Metanephros (tissue), 2 donors: ENCODE measurements around the gene PRPF8. TPM values are rescaled to one million over a fixed set of nuclear protein-coding genes. Genes with fewer than 3 reads are reported as not detected.

Source experiments
- small RNA-seq: library from RNA; depleted of rRNA; stranded (forward); fragments of <200 nt; gene quantifications from one replicate; pipeline ENCODE3, GENCODE V24; 2014; ENCODE audit warnings: low replicate concordance
- total RNA-seq: library from RNA; depleted of rRNA; stranded (reverse); fragments of >200 nt; gene quantifications from one replicate; pipeline ENCODE4 v1.2.3, GENCODE V29; 2014

PRPF8 gene
- total RNA-seq, result 201 TPM

DNA sequence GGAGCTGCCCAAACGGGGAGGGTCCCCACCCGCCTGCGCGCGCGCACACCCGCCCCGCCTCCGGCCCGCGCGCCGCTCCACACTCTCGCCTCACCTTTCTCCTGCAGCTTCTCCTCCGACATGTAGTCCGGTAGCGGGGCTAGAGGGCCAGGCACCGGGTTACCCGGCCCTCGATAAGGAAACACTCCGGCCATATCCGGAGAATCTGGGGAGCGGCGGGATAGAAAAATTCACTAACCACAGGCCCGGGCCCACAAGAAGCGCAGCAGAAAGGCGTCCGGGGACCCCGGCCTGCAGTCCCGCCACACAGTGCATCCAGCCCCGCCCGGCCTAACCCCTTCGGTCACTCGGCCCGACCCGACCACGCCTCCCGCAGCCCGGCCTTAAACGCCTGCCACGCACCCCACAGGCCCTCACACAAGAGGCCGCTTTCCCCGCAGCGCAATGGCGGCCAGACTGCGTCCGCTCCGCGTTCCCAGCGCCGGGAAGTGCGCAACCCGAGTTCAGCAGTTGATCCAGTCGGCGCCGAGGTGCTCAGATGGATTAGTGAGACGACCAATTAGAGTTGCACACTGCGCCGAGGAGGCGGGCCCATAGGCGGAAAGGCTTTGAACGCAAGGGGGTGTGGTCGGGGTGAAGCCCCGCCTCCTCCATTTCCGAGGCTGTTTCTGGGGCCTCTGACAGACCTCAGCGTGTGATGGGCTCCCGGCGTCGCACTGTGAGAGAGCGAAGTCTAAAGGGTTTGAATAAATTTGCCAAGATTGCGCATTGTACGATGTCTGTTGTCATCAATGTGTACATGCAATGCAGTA, at the start of gene PRPF8:
PRPF8 (minus strand) TSS at position 490 of the 812 bp plus-strand sequence; CDS start at position 194, 296 bp downstream.

DNA sequence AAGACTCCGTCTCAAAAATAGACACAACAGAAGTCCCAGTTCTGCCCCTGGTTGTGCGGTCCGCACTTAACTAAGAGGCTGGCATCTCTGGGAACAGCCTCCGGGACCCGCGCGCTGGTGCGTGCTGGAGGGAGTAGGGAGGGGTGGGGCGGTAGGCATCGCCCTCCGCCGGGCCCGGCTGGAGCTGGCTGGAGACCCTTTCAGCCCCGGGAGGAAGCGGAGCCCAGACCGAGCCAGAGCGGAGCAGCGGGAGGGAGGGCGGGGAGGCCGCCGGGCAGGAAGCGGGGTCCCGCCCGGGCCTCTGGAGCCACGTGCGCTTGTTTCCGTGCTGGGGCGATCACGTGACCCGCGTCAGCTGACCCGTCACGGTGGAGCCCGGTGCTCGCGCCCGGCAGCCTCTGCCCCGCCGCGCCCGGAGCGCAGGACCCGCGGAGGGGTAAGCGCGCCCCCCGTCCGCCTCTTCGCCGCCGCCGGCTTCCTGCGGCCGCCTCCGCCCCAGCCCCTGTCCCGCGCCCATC, 39.7 kb upstream of the PRPF8 start, which contains the start of gene WDR81:
WDR81 (plus strand) TSS at position 354 of the 518 bp plus-strand sequence. CDS start 256 bp downstream, outside the sequence.

DNA sequence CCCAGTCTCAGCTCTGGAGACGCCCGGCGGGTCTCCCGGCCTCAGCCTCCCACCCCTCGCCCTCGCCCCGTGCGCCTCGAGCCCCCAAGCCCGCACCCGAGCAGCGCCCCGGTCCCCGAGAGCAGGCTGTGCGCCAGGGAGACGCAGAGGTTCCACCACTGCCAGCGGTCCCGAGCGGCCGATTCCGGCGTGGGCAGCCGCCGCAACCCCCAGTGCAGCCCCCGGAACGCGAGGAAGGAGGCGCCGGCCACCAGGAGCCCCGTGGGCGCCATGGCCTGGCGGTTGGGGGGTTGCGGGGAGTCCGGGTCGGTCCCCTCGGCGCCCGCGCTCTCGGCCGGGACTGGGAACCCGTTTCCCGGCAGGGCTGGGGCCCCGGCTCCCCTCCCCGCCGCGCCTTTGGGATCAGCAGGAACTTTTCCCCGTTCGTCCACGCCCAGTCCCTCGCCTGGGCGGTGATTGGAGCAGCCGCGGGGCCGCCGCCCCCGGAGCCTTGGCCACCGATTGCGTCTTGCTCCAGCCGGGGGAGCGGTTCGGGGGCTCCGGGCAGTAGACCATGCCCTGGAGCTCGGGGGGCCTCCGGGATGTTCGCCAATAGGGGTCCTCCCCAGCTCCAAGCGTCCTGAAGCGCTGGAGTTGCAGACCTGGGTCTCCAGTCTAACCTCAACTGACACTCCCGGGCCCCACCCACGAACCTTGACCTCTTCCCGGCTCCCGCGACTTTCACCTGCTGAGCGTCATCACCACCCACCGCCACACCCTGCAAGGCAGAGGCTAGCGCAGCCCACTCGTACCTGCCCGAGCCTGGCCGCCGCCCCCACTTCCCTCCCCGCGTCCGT, 25.5 kb upstream of the PRPF8 start, which contains the start of gene TLCD2:
TLCD2 (minus strand) TSS at position 407 of the 836 bp plus-strand sequence; CDS start at position 272, 135 bp downstream.

DNA sequence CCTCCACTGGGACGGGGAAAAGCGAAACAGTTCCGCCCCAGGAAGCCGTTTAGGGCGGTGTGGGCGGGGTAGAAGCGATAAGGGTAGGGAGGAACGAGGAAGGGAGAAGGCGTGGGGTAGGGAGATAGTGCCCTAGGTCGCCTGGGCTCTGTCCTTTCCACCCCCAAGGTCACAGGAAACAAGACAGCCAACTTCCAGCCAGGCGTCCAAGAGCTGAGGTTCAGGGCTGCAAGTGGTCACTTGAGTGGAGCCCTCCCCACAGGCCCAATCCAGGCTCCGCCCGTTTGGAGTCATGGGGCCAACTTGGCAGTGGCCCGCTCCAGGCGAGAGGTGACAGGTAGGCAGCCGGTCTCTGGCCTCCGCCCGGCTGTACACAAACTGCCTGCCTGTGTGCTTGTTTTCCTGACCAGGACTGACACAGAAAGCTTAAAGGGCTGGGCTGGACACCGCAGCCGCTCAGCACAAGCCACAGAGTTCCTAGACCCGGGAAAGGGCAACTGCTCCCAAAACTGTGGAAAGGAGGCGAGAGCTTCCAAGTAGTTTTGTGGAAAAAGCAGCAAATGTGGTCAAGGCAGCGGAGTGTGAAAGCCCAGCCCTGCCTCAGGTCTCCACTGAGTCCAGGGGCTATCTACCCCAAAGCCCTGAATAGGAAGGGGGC, 34.7 kb downstream of the PRPF8 start, which contains the start of gene RILP:
RILP (minus strand) TSS at position 23 of the 658 bp plus-strand sequence. CDS start 62 bp downstream, outside the sequence.

DNA sequence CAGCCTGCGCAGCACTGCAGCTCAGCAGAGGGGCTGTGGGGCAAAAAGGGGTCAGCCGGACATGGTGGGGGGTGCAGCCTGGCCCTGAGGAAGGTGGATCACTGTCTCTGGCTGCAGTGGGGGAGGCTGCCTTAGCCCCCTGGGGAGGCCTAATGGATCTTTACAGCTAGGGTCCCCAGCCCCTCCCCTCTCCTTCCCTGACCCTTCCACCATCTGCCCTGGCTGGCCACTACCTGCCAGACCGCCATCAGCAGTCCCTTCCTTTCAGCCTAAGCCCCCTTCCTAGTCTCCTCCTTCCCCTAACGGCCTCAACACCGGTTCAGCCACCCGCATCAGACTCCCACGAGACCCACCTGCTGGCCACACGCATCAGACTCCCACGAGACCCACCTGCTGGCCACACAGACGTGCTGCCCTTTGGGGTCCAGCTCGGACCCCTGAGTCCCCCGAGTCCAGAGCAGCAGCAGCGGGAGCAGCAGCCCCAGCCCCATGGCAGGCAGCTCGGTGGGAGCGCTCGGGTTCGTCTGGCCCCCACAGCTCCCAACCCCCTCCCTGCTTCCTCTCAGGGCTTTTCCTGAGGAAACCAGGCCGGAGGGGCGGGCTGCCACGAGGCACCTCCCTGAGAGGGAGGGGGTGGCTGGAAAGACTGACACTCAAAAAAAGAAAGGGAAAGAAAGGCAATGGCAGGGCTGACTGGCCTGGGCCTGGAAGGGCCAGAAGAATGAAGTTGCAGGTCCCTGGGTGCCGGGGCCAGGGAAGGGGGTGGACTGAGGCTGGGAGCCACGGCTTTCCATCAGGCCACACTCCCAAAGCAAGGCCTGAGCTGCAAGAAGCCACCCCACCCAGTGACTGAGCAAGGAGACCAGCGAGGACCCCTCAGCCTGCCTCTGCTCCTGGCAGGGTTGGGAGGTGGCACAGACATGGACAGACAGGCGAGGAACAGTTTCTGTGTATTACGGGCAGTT, 39.2 kb downstream of the PRPF8 start, which contains the start of gene SCARF1:
SCARF1 (minus strand) TSS at position 526 of the 965 bp plus-strand sequence; CDS start at position 491, 35 bp downstream.

DNA sequence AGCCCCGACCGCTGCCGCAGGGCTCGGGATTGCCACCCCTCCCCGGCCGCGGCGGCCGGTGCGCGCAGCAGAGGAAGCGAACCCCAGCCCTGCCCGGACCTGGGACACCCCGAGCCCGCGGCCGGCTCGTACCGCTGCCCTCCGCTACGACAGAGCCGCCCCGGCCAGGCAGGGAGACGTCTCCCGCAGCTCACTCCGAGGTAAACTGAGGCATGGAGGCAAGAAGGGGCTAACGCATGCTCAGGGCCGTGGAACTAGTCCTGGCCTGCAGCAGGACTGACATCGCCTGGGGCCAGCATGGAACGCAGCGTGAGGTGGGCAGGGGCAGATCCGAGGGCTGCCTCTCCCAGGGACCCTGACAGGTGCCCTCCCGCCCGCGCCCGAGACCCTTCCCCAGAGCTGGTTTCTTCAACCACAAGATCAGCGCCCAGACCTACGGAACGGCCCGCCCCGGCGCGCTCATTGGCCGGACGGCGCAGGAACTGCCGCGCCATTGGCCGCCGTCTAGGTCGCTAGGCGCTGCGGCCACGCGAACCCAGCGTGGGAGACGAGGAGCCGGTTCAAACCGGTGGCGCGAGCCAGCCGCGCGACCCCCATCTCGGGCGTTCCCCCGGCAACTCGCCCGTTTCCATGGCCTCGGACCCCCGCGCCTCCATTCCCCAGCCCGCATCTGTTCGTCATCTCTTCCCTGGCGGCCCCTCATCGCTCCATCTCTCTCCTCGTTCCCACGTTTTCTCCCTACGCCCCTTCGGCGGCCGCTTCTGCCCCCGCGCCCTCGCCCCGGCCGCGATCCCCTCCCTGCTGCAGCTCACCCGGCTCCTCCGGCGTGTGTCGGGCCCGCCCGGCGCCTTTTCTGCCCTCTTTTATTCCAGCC, 56.4 kb downstream of the PRPF8 start, which contains the start of gene SLC43A2:
SLC43A2 (minus strand) TSS at position 853 of the 874 bp plus-strand sequence. CDS start 960 bp downstream, outside the sequence.

Small RNAs within 50 kb of the gene (small RNA-seq; reads per million reads assigned to genes)
- gene RN7SL105P, result not detected

Other genes starting within 250 kb of the PRPF8 start
- gene CRK, start 228.6 kb downstream of the PRPF8 start, total RNA-seq, result 59.0 TPM
- 90.9 TPM for gene MYO1C, start 192.2 kb downstream of the PRPF8 start, total RNA-seq
- gene INPP5K, start 168.3 kb downstream of the PRPF8 start, total RNA-seq, result 61.9 TPM
- gene PITPNA, start 122.1 kb downstream of the PRPF8 start, total RNA-seq, result 23.9 TPM
- gene SLC43A2, start 56.0 kb downstream of the PRPF8 start, total RNA-seq, result 42.3 TPM
- gene SCARF1, start 39.1 kb downstream of the PRPF8 start, total RNA-seq, result 19.0 TPM
- gene RILP, start 35.0 kb downstream of the PRPF8 start, total RNA-seq, result 14.5 TPM
- 3.9 TPM for gene TLCD2, start 25.5 kb upstream of the PRPF8 start, total RNA-seq
- gene WDR81, start 39.8 kb upstream of the PRPF8 start, total RNA-seq, result 26.2 TPM
- gene SERPINF2, start 58.0 kb upstream of the PRPF8 start, total RNA-seq, result 49.7 TPM
- 152 TPM for gene SERPINF1, start 77.2 kb upstream of the PRPF8 start, total RNA-seq
- 14.6 TPM for gene SMYD4, start 145.0 kb upstream of the PRPF8 start, total RNA-seq
- 36.1 TPM for gene RPA1, start 145.1 kb upstream of the PRPF8 start, total RNA-seq